ENCODE data around the gene TMEM63A.

DNA sequence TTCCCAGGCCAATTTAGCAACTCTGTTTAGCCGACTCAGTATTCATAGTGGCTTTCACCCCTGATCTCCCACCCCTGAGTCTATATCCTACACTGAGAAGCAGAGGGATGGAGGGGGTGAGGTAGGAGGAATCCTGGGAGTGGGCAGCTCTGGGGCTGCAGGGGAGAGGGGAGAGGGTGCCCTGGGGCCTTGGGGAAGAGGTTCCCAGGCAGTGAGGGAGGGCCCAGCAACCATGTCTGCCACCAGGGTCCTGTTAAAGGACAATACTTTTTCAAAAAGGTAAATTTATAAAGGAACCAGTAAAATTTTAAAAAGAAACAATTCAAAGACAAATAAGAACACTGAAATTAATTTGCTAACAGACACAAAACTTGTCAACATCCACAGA lies 42.0 kb downstream of the TMEM63A start:
- TF ChIP-seq EZH2 (IDR thresholded peaks at IDR 0.05; ENCODE audit: insufficient read depth, poor library complexity, severe bottlenecking) (no peak), EZH2phosphoT487 (IDR thresholded peaks at IDR 0.05; ENCODE audit: insufficient read depth, low read depth) (no peak)
